K562 (cell line): Measurements from ENCODE around the gene OR4D2. TPM values are rescaled to one million over a fixed set of nuclear protein-coding genes. Genes with fewer than 3 reads are reported as not detected.

ENCODE experiments used
- CAMTA2 ChIP-seq: fragments of 250-450 bp; sonication (Bioruptor Pico); conservative IDR thresholded peaks from 2 replicates; pipeline ENCODE4 v1.5.1; 2022
- CSDE1 ChIP-seq, 2 experiments: fragments of 450-650 bp; IDR thresholded peaks; 2 replicates each; pipeline ENCODE4 v1.6.1; 2016; ENCODE audit warnings: mild to moderate bottlenecking in 1 of 2
- HNRNPL ChIP-seq: fragments of 200-400 bp; formaldehyde crosslinking; IDR thresholded peaks from 2 replicates; pipeline ENCODE4 v1.6.1; 2017; ENCODE audit warnings: low read depth, mild to moderate bottlenecking, low read length
- KAT8 ChIP-seq: fragments of 450-650 bp; IDR thresholded peaks from 2 replicates; pipeline ENCODE4 v1.6.1; 2016; ENCODE audit warnings: low read depth, mild to moderate bottlenecking
- KLF16 ChIP-seq: IDR thresholded peaks from 2 replicates; pipeline ENCODE4 v1.6.1; 2016; ENCODE audit warnings: antibody characterized with exemption
- MAZ ChIP-seq, 2 experiments: fragments of 450-650 bp in 1 of 2; sonication (generic) in 1 of 2; formaldehyde crosslinking; IDR thresholded peaks in 1 of 2; conservative IDR thresholded peaks in 1 of 2; 2 replicates each; pipeline versions ENCODE4 v1.4.0 to v1.5.0; 2020; ENCODE audit warnings: mild to moderate bottlenecking in 1 of 2, missing genetic modification reagents in 1 of 2
- MED1 ChIP-seq: sonication (generic); formaldehyde crosslinking; IDR thresholded peaks from 2 replicates; pipeline ENCODE4 v1.8.1; 2023; ENCODE audit warnings: missing genetic modification reagents, borderline replicate concordance
- NRF1 ChIP-seq, 2 experiments: fragments of 450-650 bp; IDR thresholded peaks in 1 of 2; conservative IDR thresholded peaks in 1 of 2; 2 replicates each; pipeline ENCODE4 v1.6.1; 2014; ENCODE audit warnings: mild to moderate bottlenecking in 2 of 2
- ZBTB7A ChIP-seq: IDR thresholded peaks from 2 replicates; pipeline ENCODE4 v1.6.1; 2011; ENCODE audit warnings: low read depth, mild to moderate bottlenecking, low read length, moderate library complexity, borderline replicate concordance; ENCODE audit not compliant: control insufficient read depth
- ZNF239 ChIP-seq: fragments of 250-450 bp; sonication (Bioruptor Pico); IDR thresholded peaks from 2 replicates; pipeline ENCODE4 v1.4.0; 2020; ENCODE audit warnings: mild to moderate bottlenecking
- ZNF583 ChIP-seq: fragments of 250-450 bp; sonication (Bioruptor Pico); IDR thresholded peaks from 2 replicates; pipeline ENCODE4 v1.4.0; 2020
- polyA plus RNA-seq, 8 experiments: library from polyadenylated mRNA; depleted of rRNA in 4 of 8; stranded (reverse) in 5 of 8; unstranded in 3 of 8; fragments of >200 nt; fragmentation: Nextera tagmentation in 2 of 8; fragmentation: Illumina TruSeq in 1 of 8; extraction: Ambion mirVana in 2 of 8; extraction: Trizol in 1 of 8; gene quantifications; 2 replicates each; pipeline versions ENCODE4 v1.2.1 to v1.2.3, GENCODE V29; 2011 to 2014; ENCODE audit warnings: inconsistent platforms in 1 of 8, missing spikeins in 1 of 8
- total RNA-seq, 7 experiments: library from RNA; depleted of rRNA in 6 of 7; stranded (reverse); fragments of >200 nt in 6 of 7; fragmentation: Illumina TruSeq in 2 of 7; extraction: Trizol in 2 of 7; gene quantifications; 2 replicates each; pipeline versions ENCODE4 v1.2.1 to v1.2.3, GENCODE V29; 2011 to 2021; ENCODE audit warnings: low replicate concordance in 1 of 7
- TF ChIP-seq, protein P1 (sequence below): fragments of 200-800 bp; sonication (Bioruptor generic); IDR thresholded peaks from 2 replicates; pipeline ENCODE4 v1.6.1; 2016; ENCODE audit warnings: missing genetic modification characterization, missing compliant biosample characterization
- TF ChIP-seq, protein P2 (sequence below): sonication (generic); formaldehyde crosslinking; IDR thresholded peaks from 2 replicates; pipeline ENCODE4 v1.8.1; 2022; ENCODE audit warnings: missing genetic modification reagents

The OR4D2 gene
- total and polyA plus RNA-seq, 9 of the 15 experiments (the other 6 are each of a cell fraction or from before 2014, with no cell fraction given) = not detected

DNA sequence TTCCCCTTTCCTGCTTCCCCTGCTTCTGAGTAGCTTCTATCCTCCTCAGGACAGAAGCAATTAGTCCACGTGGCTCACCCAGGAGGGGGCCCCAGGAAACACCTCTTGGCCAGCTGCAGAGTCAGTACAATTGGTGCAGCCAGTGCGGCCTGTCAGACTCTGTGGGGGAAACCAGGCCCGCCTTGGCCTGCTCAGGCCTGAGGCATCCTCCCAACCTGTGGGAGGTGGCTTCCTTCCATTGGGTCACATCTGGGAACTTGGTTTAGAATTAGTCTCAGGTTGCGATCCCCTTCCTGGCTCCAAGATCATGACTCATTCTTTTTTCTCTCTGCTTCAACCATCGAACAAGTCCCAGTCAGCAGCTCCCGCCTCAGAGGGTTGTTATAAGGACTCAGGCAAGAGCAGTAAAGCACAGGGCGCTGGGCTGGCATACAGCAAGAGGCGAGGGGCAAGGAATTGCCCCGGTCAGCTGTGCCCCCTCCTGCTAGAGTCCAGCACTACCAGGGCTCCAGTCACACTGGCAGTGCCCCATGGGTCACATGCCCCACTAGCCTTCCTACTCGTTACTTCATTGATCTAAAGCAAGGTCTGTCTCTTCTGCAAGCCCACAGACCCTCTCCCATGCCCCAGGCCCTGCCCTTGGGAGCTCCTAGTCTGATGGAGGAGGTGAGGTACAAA, 17.7 kb downstream of the OR4D2 start (continued):
- TF ChIP-seq, protein P1, sequence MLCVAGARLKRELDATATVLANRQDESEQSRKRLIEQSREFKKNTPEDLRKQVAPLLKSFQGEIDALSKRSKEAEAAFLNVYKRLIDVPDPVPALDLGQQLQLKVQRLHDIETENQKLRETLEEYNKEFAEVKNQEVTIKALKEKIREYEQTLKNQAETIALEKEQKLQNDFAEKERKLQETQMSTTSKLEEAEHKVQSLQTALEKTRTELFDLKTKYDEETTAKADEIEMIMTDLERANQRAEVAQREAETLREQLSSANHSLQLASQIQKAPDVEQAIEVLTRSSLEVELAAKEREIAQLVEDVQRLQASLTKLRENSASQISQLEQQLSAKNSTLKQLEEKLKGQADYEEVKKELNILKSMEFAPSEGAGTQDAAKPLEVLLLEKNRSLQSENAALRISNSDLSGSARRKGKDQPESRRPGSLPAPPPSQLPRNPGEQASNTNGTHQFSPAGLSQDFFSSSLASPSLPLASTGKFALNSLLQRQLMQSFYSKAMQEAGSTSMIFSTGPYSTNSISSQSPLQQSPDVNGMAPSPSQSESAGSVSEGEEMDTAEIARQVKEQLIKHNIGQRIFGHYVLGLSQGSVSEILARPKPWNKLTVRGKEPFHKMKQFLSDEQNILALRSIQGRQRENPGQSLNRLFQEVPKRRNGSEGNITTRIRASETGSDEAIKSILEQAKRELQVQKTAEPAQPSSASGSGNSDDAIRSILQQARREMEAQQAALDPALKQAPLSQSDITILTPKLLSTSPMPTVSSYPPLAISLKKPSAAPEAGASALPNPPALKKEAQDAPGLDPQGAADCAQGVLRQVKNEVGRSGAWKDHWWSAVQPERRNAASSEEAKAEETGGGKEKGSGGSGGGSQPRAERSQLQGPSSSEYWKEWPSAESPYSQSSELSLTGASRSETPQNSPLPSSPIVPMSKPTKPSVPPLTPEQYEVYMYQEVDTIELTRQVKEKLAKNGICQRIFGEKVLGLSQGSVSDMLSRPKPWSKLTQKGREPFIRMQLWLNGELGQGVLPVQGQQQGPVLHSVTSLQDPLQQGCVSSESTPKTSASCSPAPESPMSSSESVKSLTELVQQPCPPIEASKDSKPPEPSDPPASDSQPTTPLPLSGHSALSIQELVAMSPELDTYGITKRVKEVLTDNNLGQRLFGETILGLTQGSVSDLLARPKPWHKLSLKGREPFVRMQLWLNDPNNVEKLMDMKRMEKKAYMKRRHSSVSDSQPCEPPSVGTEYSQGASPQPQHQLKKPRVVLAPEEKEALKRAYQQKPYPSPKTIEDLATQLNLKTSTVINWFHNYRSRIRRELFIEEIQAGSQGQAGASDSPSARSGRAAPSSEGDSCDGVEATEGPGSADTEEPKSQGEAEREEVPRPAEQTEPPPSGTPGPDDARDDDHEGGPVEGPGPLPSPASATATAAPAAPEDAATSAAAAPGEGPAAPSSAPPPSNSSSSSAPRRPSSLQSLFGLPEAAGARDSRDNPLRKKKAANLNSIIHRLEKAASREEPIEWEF = no peak
- TF ChIP-seq MAZ (CRISPR knock-in tag; conservative IDR thresholded peaks at IDR 0.05 in 1 of 2, IDR thresholded peaks at IDR 0.05 in 1 of 2) (peak in 1 of 2 experiments; percentile 49; a peak in 1 of 4 replicates), MED1 (CRISPR knock-in tag) (no peak), CSDE1 (IDR thresholded peaks at IDR 0.05) (no peak), ZNF583 (CRISPR knock-in tag) (0 out of 2 replicates have a peak, but pooled peaks have one; percentile 17), KLF16 (no peak), ZNF239 (CRISPR knock-in tag) (peak; percentile 17; the same call in 1 of the 2 replicates), HNRNPL (no peak), CAMTA2 (no peak), ZBTB7A (no peak), KAT8 (no peak), NRF1 (conservative IDR thresholded peaks at IDR 0.05 in 1 of 2, IDR thresholded peaks at IDR 0.05 in 1 of 2) (peak; percentile 35 to 45; a peak in 2 of 4 replicates)
- TF ChIP-seq, protein P2, sequence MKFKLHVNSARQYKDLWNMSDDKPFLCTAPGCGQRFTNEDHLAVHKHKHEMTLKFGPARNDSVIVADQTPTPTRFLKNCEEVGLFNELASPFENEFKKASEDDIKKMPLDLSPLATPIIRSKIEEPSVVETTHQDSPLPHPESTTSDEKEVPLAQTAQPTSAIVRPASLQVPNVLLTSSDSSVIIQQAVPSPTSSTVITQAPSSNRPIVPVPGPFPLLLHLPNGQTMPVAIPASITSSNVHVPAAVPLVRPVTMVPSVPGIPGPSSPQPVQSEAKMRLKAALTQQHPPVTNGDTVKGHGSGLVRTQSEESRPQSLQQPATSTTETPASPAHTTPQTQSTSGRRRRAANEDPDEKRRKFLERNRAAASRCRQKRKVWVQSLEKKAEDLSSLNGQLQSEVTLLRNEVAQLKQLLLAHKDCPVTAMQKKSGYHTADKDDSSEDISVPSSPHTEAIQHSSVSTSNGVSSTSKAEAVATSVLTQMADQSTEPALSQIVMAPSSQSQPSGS (CRISPR knock-in tag) = no peak
